T-cell (primary cell): ENCODE data around the gene HEPH. TPM values are rescaled to one million over a fixed set of nuclear protein-coding genes. Genes with fewer than 3 reads are reported as not detected.
A peak's percentile ranks its signal among the peaks of the same experiment; 100 is the strongest.
"Not testable (repeated sequence)": the region's sequence is repeated elsewhere in the genome, so short reads cannot be mapped to it uniquely, and the experiment has no call there.

Experiments
- ATAC-seq, 4 experiments: fragments of 200-7000 bp in 3 of 4; fragments of 150-1000 bp in 1 of 4; cut with Tn5 transposase; replicated peaks in 1 of 4; 1 replicate in 3 of 4; 2 replicates in 1 of 4; pipeline ENCODE4 v1.10.0; 2021; ENCODE audit warnings: moderate library complexity in 3 of 4, mild to moderate bottlenecking in 2 of 4, moderate number of reproducible peaks in 1 of 4
- CTCF ChIA-PET, 2 donors: fragments of 300-600 bp; sonication (Branson Sonifier 250); formaldehyde crosslinking; loops; one replicate each; lab custom pipeline; 2022; ENCODE audit warnings: antibody characterized with exemption in 2 of 2; lab: Charles Lee
- POLR2A ChIA-PET, 2 donors: fragments of 300-600 bp; sonication (Branson Sonifier 250); formaldehyde crosslinking; loops; one replicate each; lab custom pipeline; 2022; ENCODE audit warnings: antibody characterized with exemption in 2 of 2; lab: Charles Lee
- DNase-seq, 35 experiments: peaks; one replicate each; pipeline versions ENCODE4 v3.0.0 to v3.0.0-alpha.2; 2013 to 2023
- H3K27ac ChIP-seq: one replicate; pipeline ENCODE4 v1.5.1; 2013; ENCODE audit warnings: low read length
- H3K27me3 ChIP-seq, 2 experiments: replicated peaks in 1 of 2; 1 replicate in 1 of 2; 2 replicates in 1 of 2; pipeline versions ENCODE4 v1.6.1 to v1.7.0; 2013; ENCODE audit warnings: low read length in 1 of 2, mixed read lengths in 1 of 2; ENCODE audit not compliant: control insufficient read depth in 2 of 2, insufficient read depth in 2 of 2; ENCODE audit errors: extremely low read depth in 1 of 2
- H3K36me3 ChIP-seq, 2 donors: 1 replicate in 1 of 2; 2 replicates in 1 of 2; pipeline versions ENCODE4 v1.6.1 to v1.7.0; 2013; ENCODE audit warnings: low read length in 1 of 2; ENCODE audit not compliant: control insufficient read depth in 2 of 2, insufficient read depth in 1 of 2; ENCODE audit errors: extremely low read depth in 1 of 2
- H3K4me1 ChIP-seq, 2 experiments: 1 replicate in 1 of 2; 2 replicates in 1 of 2; pipeline versions ENCODE4 v1.6.1 to v1.7.0; 2013; ENCODE audit warnings: low read length in 2 of 2, mixed read lengths in 1 of 2; ENCODE audit not compliant: insufficient read depth in 2 of 2, control insufficient read depth in 1 of 2; ENCODE audit errors: extremely low read depth in 1 of 2
- H3K4me3 ChIP-seq, 2 donors: 1 replicate in 1 of 2; 2 replicates in 1 of 2; pipeline versions ENCODE4 v1.5.1 to v1.7.0; 2013; ENCODE audit warnings: mild to moderate bottlenecking in 2 of 2, low read length in 1 of 2, moderate library complexity in 1 of 2; ENCODE audit not compliant: control insufficient read depth in 1 of 2; ENCODE audit errors: extremely low read depth in 1 of 2
- H3K9me3 ChIP-seq: 2 replicates; pipeline ENCODE4 v1.7.0; 2013
- H3K27ac Mint-ChIP-seq, 2 donors: one replicate each; pipeline ENCODE4 v1.8.0; 2020 to 2021; ENCODE audit warnings: mild to moderate bottlenecking in 2 of 2, mixed read lengths in 2 of 2
- H3K27me3 Mint-ChIP-seq, 2 donors: one replicate each; pipeline ENCODE4 v1.8.0; 2021 to 2022; ENCODE audit warnings: mixed read lengths in 2 of 2
- H3K36me3 Mint-ChIP-seq: one replicate; pipeline ENCODE4 v1.8.0; 2021; ENCODE audit warnings: mixed read lengths
- H3K4me1 Mint-ChIP-seq, 3 donors: one replicate each; pipeline ENCODE4 v1.8.0; 2020 to 2022; ENCODE audit warnings: mixed read lengths in 3 of 3, mild to moderate bottlenecking in 1 of 3
- H3K4me3 Mint-ChIP-seq, 3 donors: one replicate each; pipeline ENCODE4 v1.8.0; 2020 to 2022; ENCODE audit warnings: mild to moderate bottlenecking in 3 of 3, mixed read lengths in 3 of 3, moderate library complexity in 3 of 3
- H3K9me3 Mint-ChIP-seq, 3 donors: one replicate each; pipeline ENCODE4 v1.8.0; 2020 to 2022; ENCODE audit warnings: mixed read lengths in 3 of 3
- WGBS: methylation state at CpG from one replicate; pipeline ENCODE4 v1.1.5; 2013; ENCODE audit warnings: missing lambda C conversion rate; ENCODE audit not compliant: insufficient coverage; 5-methylcytosine and 5-hydroxymethylcytosine counted together
- total RNA-seq, 35 experiments: library from RNA in 6 of 35; stranded (reverse) in 6 of 35; fragments of 120-200 nt in 1 of 35; gene quantifications; one replicate each; pipeline versions ENCODE4 v1.2.1 to v1.2.4 and lab custom pipeline; 2013 to 2026

The HEPH gene
- total RNA-seq, 5 donors from 2014 or later (not counting 1 experiment from before 2014, with no cell fraction given) = 0.15 to 0.44 (median 0.31) TPM; not detected in 1

GRCh38 chrX:66200855-66201795 is 37.1 kb downstream of the HEPH start:
- Histone ChIP-seq H3K9me3 (no peaks in the 10 kb centered on the region), H3K4me1 (no peaks in the 10 kb centered on the region), H3K27me3 (no peaks in the 10 kb centered on the region), H3K36me3 (no peaks in the 10 kb centered on the region), H3K4me3 (no peak overlapping the region), H3K27ac (no peak overlapping the region)
- Mint-ChIP-seq H3K27me3 (peaks cover 0 to 21% of the 10 kb centered on the region in 2 donors), H3K4me1 (peaks cover 15 to 21% (median 17%) of the 10 kb centered on the region in 3 donors), H3K36me3 (no peaks in the 10 kb centered on the region), H3K9me3 (no peaks in the 10 kb centered on the region), H3K4me3 (peak overlapping the region in 1 of 3 donors; percentile 7), H3K27ac (peak overlapping the region; percentile 29 to 57)
- WGBS = no CpG with 5 or more reads among the region's 5 CpGs
- POLR2A ChIA-PET = interaction anchor here in 1 of 2 donors (0.6 kb wide), 1 partner anchor 268 kb away, joined by 3 read pairs; no protein-coding TSS in a partner anchor
- DNase-seq (peak in 1 of 35 experiments; percentile 5), ATAC-seq (no peak)
- CTCF ChIA-PET = interaction anchor here in 1 of 2 donors (0.6 to 0.7 kb wide), 2 partner anchors 265 to 530 kb away, joined by 3 to 4 read pairs; no protein-coding TSS in a partner anchor

GRCh38 chrX:66203114-66203513 is 39.1 kb downstream of the HEPH start:
- Histone ChIP-seq H3K4me1 (no peaks in the 10 kb centered on the region), H3K9me3 (no peaks in the 10 kb centered on the region), H3K36me3 (no peaks in the 10 kb centered on the region), H3K4me3 (no peak overlapping the region), H3K27ac (no peak overlapping the region), H3K27me3 (no peaks in the 10 kb centered on the region)
- POLR2A ChIA-PET = no interaction called here
- Mint-ChIP-seq H3K27me3 (peaks cover 0 to 20% of the 10 kb centered on the region in 2 donors), H3K9me3 (no peaks in the 10 kb centered on the region), H3K4me1 (peaks cover 15 to 21% (median 17%) of the 10 kb centered on the region in 3 donors), H3K4me3 (no peak overlapping the region), H3K27ac (no peak overlapping the region), H3K36me3 (no peaks in the 10 kb centered on the region)
- DNase-seq = no peak
- WGBS = no CpG with 5 or more reads among the region's 5 CpGs
- no peak for ATAC-seq
- CTCF ChIA-PET = no interaction called here

- no peaks in the 10 kb centered on the region for H3K9me3 ChIP-seq
- no peak overlapping the region for H3K27ac ChIP-seq
- no CpG with 5 or more reads among the region's 3 CpGs for WGBS
- Mint-ChIP-seq H3K27me3 (peaks cover 5 to 20% of the 10 kb centered on the region in 2 donors), H3K27ac (no peak overlapping the region), H3K4me1 (no peaks in the 10 kb centered on the region), H3K9me3 (peaks cover 0 to 6% (median 5%) of the 10 kb centered on the region in 3 donors), H3K4me3 (no peak overlapping the region), H3K36me3 (no peaks in the 10 kb centered on the region)
- no peaks in the 10 kb centered on the region for H3K36me3 ChIP-seq
- POLR2A ChIA-PET = no interaction called here
- no peak for ATAC-seq
- no peak overlapping the region for H3K4me3 ChIP-seq
- CTCF ChIA-PET = no interaction called here
- no peaks in the 10 kb centered on the region for H3K27me3 ChIP-seq
- no peaks in the 10 kb centered on the region for H3K4me1 ChIP-seq
- DNase-seq = no peak
Observed at GRCh38 chrX:66221856-66222255, 57.8 kb downstream of the HEPH start.

GRCh38 chrX:66232296-66232695 is 68.2 kb downstream of the HEPH start:
- no peaks in the 10 kb centered on the region for H3K9me3 ChIP-seq
- Mint-ChIP-seq H3K36me3 (no peaks in the 10 kb centered on the region), H3K4me1 (no peaks in the 10 kb centered on the region), H3K27me3 (peaks cover 3 to 19% of the 10 kb centered on the region in 2 donors), H3K9me3 (peaks cover 0 to 6% (median 0%) of the 10 kb centered on the region in 3 donors), H3K27ac (no peak overlapping the region), H3K4me3 (no peak overlapping the region)
- no CpG with 5 or more reads among the region's 2 CpGs for WGBS
- ChIA-PET CTCF (no interaction called here), POLR2A (interaction anchor here in 1 of 2 donors (0.7 kb wide), 1 partner anchor 65 kb away, joined by 3 read pairs; no protein-coding TSS in a partner anchor)
- H3K27me3 ChIP-seq = no peaks in the 10 kb centered on the region
- no peak overlapping the region for H3K4me3 ChIP-seq
- no peaks in the 10 kb centered on the region for H3K4me1 ChIP-seq
- no peaks in the 10 kb centered on the region for H3K36me3 ChIP-seq
- no peak overlapping the region for H3K27ac ChIP-seq
- ATAC-seq (no peak), DNase-seq (no peak)

- Mint-ChIP-seq H3K4me3 (no peak overlapping the region), H3K27me3 (peaks cover 11 to 27% of the 10 kb centered on the region in 2 donors), H3K27ac (no peak overlapping the region), H3K9me3 (peaks cover 0 to 6% (median 0%) of the 10 kb centered on the region in 3 donors), H3K4me1 (no peaks in the 10 kb centered on the region), H3K36me3 (no peaks in the 10 kb centered on the region)
- DNase-seq (no peak), ATAC-seq (no peak)
- ChIA-PET CTCF (no interaction called here), POLR2A (no interaction called here)
- Histone ChIP-seq H3K27me3 (no peaks in the 10 kb centered on the region), H3K4me1 (no peaks in the 10 kb centered on the region), H3K27ac (no peak overlapping the region), H3K36me3 (no peaks in the 10 kb centered on the region), H3K9me3 (no peaks in the 10 kb centered on the region), H3K4me3 (no peak overlapping the region)
Observed at GRCh38 chrX:66233209-66233608, 69.2 kb downstream of the HEPH start.

- POLR2A ChIA-PET, H3K9me3 ChIP-seq, H3K27ac ChIP-seq, H3K4me1 ChIP-seq, H3K4me1 Mint-ChIP-seq, CTCF ChIA-PET, H3K36me3 Mint-ChIP-seq, H3K9me3 Mint-ChIP-seq, H3K27me3 ChIP-seq, H3K4me3 Mint-ChIP-seq, H3K27ac Mint-ChIP-seq, H3K36me3 ChIP-seq, H3K4me3 ChIP-seq, ATAC-seq, DNase-seq: not testable (repeated sequence)
- no CpG with 5 or more reads among the region's 1 CpG for WGBS
- H3K27me3 Mint-ChIP-seq = peaks cover 12 to 30% of the 10 kb centered on the region in 2 donors
Observed at GRCh38 chrX:66233904-66234303, 69.9 kb downstream of the HEPH start.
